ENCODE data around the gene SPG7. TPM values are rescaled to one million over a fixed set of nuclear protein-coding genes. Genes with fewer than 3 reads are reported as not detected.

Gene SPG7
- total RNA-seq, 1 experiment from 2014 or later = 119 TPM

- peaks cover 5% of the 10 kb centered on the region for H4K20me1 ChIP-seq (ENCODE audit: control insufficient read depth, insufficient read depth, insufficient read length)
- DNase-seq = no peak
- no peak overlapping the region for H2BK12ac ChIP-seq (ENCODE audit: insufficient read length, low read depth, low read length)
- Mint-ChIP-seq H3K4me3 (peak overlapping the region in 1 of 2 experiments; percentile 5; a peak in 1 of 5 replicates), H3K4me1 (peaks cover 73 to 75% of the 10 kb centered on the region in 2 experiments), H3K27me3 (ENCODE audit: low read depth) (no peaks in the 10 kb centered on the region), H3K27ac (peak overlapping the region; percentile 42 to 91 (median 81); a peak in 6 of 7 replicates), H3K36me3 (ENCODE audit: insufficient read depth in 1 of 3, low read depth in 3 of 3) (peaks cover 2 to 5% (median 2%) of the 10 kb centered on the region in 3 experiments; a peak in 2 of 7 replicates), H3K9me3 (no peaks in the 10 kb centered on the region)
- H3K27ac ChIP-seq (ENCODE audit: insufficient read length, low read depth, low read length) = no peak overlapping the region
- H3T11ph ChIP-seq (ENCODE audit: low read length) = no peak overlapping the region
- no peak overlapping the region for H3K4ac ChIP-seq (ENCODE audit: low read depth, low read length)
- no peak overlapping the region for H3K23ac ChIP-seq (ENCODE audit: insufficient read length, low read depth, low read length)
- no peak overlapping the region for H2BK20ac ChIP-seq (ENCODE audit: low read depth, low read length, poor library complexity, severe bottlenecking)
- no peak overlapping the region for H3K4me2 ChIP-seq (ENCODE audit: insufficient read depth, insufficient read length, low read length)
- no peak overlapping the region for H3K14ac ChIP-seq (ENCODE audit: insufficient read depth, low read length)
- WGBS (ENCODE audit: extremely low coverage, insufficient read length, low lambda C conversion rate) = no CpG with 5 or more reads among the region's 14 CpGs
- H3K27me3 ChIP-seq (ENCODE audit: insufficient read depth, low read length) = no peaks in the 10 kb centered on the region
- H2BK15ac ChIP-seq (ENCODE audit: low read depth, low read length) = 0 out of 2 replicates have a peak overlapping the region, but pooled peaks have one; percentile 52
- peaks cover 9% of the 10 kb centered on the region; the same call in 1 of the 2 replicates for H3K4me1 ChIP-seq (ENCODE audit: insufficient read depth, low read length)
- H3K18ac ChIP-seq (ENCODE audit: insufficient read length, low read depth, low read length) = no peak overlapping the region
- no peak overlapping the region for H4K8ac ChIP-seq (replicated peaks; ENCODE audit: insufficient read length, low read depth, low read length)
- H3K23me2 ChIP-seq (ENCODE audit: insufficient read length, low read depth, low read length, poor library complexity, severe bottlenecking) = no peaks in the 10 kb centered on the region
- no peak for TF ChIP-seq CTCF (conservative IDR thresholded peaks at IDR 0.05)
- H3K79me2 ChIP-seq (ENCODE audit: insufficient read depth, low read length) = peaks cover 88% of the 10 kb centered on the region
- no peak overlapping the region for H2BK120ac ChIP-seq (ENCODE audit: low read depth, low read length, poor library complexity, severe bottlenecking)
- H2AFZ ChIP-seq (ENCODE audit: low read length) = no peak overlapping the region
- H3K79me1 ChIP-seq (ENCODE audit: insufficient read depth, low read depth, low read length, poor library complexity, severe bottlenecking) = peaks cover 4% of the 10 kb centered on the region
- no peak overlapping the region for H4K5ac ChIP-seq (ENCODE audit: insufficient read length, low read depth, low read length)
- H3K9ac ChIP-seq (ENCODE audit: extremely low read depth, insufficient read length, low read length) = peak overlapping the region; percentile 31
- H3K9me3 ChIP-seq (ENCODE audit: control insufficient read depth, low read depth, low read length) = no peaks in the 10 kb centered on the region
- H2AK5ac ChIP-seq (ENCODE audit: insufficient read length, low read length) = no peak overlapping the region
- no peak overlapping the region for H4K91ac ChIP-seq (ENCODE audit: insufficient read length, low read depth, low read length)
- H3K56ac ChIP-seq (ENCODE audit: insufficient read length, low read depth, low read length) = no peak overlapping the region
- H2BK5ac ChIP-seq (ENCODE audit: insufficient read length, low read length) = no peak overlapping the region
Measured at GRCh38 chr16:89478576-89479221, 29.5 kb upstream of the SPG7 start.
